ENCODE results near the gene PRAMEF9.
"Not testable (repeated sequence)": the region's sequence is repeated elsewhere in the genome, so short reads cannot be mapped to it uniquely, and the experiment has no call there.

PRAMEF9 gene

DNA sequence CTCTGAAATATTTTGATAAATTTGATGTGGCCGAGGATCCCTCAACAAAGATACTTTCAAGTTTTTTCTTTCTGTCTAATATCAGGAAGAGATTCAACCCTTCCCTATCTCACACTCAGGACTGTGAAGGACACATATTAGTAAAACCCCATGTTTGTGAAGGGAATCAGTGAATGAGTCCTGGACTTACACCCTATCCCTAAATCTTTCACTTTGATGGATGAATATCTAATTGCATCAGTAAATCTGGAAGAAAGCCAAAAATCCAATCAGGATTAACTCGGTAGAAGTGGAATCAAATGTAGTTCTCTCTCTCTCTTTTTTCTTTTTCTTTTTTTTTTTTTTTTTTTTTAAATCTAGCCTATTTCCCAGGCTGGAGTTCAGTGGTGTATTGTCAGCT, at the start of gene PRAMEF9:
Gene PRAMEF9 (plus strand): TSS at position 301 of the 400 bp plus-strand sequence. CDS start 3,433 bp downstream, outside the sequence.
- intact Hi-C loops (cut with DNase I); DNase-seq: not testable (repeated sequence)

- DNase-seq; intact Hi-C loops (cut with DNase I): not testable (repeated sequence)
These were observed 15.7 kb upstream of the PRAMEF9 start, which contains the start of gene PRAMEF26 for GRCh38 chr1:13155909-13156308. Gene PRAMEF26 (minus strand): TSS chr1:13156009. CDS start chr1:13153095, 2,914 bp downstream.

DNA sequence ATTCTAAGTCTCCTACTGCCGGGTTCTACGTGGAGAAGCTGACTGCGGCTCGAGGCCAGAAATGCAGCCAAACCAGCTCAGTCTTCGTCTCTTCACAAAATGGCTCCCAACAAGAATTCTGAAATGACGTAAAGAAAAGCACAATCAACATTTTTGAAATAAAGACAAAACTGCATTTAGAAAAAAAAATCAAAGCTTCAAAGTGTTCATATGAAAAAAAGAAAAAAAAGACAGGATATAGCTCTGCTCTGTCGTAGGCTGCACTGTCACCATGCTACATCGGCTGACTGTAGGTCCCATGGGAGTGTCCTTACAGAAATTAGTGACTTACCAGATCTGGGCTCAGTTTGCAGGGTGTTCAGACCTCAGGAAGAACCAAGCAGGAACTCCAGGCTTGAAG, 6.1 kb upstream of the PRAMEF9 start, which contains the start of gene HNRNPCL4:
Gene HNRNPCL4 (minus strand): TSS at position 101 of the 400 bp plus-strand sequence. CDS start 164 bp downstream, outside the sequence.
- DNase-seq; intact Hi-C loops (cut with DNase I): not testable (repeated sequence)

- DNase-seq; intact Hi-C loops (cut with DNase I): not testable (repeated sequence)
These were observed 29.7 kb downstream of the PRAMEF9 start, which contains the start of gene PRAMEF13 for GRCh38 chr1:13201309-13201708. Gene PRAMEF13 (minus strand): TSS chr1:13201409. CDS start chr1:13199589, 1,820 bp downstream.

GRCh38 chr1:13208712-13209111, 37.1 kb downstream of the PRAMEF9 start:
- DNase-seq; intact Hi-C loops (cut with DNase I): not testable (repeated sequence)

GRCh38 chr1:13216619-13217018, 45.0 kb downstream of the PRAMEF9 start:
- DNase-seq; intact Hi-C loops (cut with DNase I): not testable (repeated sequence)

DNA sequence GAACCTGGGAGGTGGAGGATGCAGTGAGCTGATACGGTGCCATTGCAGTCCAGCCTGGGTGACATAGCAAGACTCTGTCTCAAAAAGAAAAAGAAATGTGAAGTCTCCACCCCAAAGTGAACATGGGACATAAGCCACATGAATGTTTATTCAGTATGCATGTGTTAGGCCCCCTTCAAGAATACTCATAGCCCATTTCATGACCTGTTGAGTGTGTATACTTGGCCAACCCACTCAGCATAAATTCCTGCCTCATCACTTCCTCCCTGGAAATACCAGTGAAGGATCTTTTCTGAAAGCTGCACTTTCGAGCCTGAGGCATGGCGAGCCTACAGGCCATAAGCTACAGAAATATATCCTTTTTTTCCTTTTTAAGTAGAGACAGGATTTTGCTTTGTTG, 47.6 kb downstream of the PRAMEF9 start:
- intact Hi-C loops (cut with DNase I), result not testable (repeated sequence)

GRCh38 chr1:13222788-13223187, 51.1 kb downstream of the PRAMEF9 start:
- DNase-seq; intact Hi-C loops (cut with DNase I): not testable (repeated sequence)

More for the DNA sequence above, 47.6 kb downstream of the PRAMEF9 start:
- not testable (repeated sequence) for DNase-seq

DNA sequence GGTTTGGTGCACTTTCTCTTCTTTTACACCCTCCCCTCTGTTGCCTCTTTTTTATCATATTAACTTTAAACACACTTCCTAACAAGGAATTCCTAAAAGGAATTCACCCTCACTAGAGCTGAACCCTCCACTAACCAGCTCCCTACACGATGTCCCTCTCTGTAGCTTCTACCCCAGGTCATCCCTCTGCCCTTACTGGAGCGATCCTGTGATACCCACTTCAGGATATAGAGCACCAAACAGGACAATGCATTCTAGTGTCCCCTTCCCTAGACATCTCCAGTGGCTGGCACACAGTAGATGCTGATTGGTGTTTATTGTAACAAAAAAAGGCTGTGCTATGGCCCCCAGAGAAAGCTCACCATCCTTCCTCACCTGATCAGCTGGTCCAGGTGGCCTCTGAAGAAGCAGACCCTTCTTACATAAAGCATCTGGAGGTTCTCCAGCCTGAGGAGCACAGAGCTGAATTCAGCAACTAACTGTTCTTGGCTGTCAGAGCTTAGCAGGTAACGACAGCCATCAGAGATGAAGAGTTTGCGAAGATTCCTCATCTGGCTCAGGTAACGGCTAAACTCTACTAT, 52.9 kb downstream of the PRAMEF9 start:
- peak in 6 of 42 donors; percentile 0 to 33 (median 12) for DNase-seq
- intact Hi-C loops (cut with DNase I), result no loop called here

DNA sequence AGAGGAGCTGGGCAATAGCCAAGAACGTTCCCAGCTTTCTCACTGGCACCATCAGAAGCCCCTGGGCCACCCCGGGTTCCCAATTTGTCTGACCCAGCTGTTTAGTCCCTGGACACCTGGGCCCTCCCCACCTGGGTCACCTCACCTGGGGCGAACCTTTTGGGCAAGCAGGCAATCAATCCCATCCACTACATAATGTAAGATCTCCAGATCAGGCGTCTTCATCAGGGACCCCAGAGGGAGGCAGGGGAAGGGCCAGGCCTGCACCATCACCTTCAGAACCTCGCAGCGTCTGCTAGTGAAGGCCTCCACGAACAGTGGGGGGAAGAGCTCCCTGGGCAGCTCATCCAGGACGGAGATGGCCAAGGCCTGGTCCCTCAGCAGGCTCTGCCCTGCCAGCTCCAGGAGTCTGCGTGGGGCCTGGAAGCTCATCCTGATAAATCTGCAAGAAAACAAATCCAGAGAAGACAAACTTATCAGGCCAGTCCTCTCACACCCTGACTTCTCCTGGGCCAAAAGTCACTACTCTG, 54.1 kb downstream of the PRAMEF9 start, which contains the start of gene PRAMEF18:
Gene PRAMEF18 (minus strand): TSS at position 480 of the 530 bp plus-strand sequence. CDS start 48 bp downstream, at position 432.
- peak in 5 of 42 donors; percentile 5 to 25 (median 12) for DNase-seq
- intact Hi-C loops (cut with DNase I), result not testable (repeated sequence)

- intact Hi-C loops (cut with DNase I), result not testable (repeated sequence)
- DNase-seq, result peak in 7 of 42 donors; percentile 0 to 31 (median 6)
These were observed 55.8 kb downstream of the PRAMEF9 start for GRCh38 chr1:13227271-13228055.

DNA sequence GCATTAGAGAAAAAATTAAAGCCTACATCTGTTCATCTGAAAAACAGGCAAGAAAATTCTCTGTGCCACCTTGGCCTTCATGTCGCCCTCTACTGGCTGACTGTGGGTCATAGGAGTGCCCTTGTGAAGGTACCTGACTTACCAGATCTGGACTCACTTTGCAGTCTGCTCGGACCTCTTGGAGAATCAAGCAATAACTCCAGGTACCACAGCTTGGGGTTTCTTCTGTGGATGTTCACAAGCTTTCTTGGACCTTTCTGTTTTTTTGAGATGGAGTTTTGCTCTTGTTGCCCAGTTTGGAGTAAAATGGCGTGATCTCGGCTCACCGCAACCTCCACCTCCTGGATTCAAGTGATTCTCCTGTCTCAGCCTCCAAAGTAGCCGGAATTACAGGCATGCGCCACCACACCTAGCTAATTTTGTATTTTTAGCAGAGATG, 56.7 kb downstream of the PRAMEF9 start:
- intact Hi-C loops (cut with DNase I), result no loop called here
- DNase-seq, result peak in 19 of 42 donors; percentile 6 to 71 (median 31)
